KMS-11 (cell line): ENCODE results near the gene ZBTB7C.

ENCODE experiments used
- H2AFZ ChIP-seq: fragments of 200-600 bp; sonication (generic); 2 replicates; pipeline ENCODE4 v1.6.1; 2016; ENCODE audit warnings: antibody characterized with exemption, mixed run types, low read depth
- H3K27ac ChIP-seq: fragments of 200-600 bp; sonication (generic); 2 replicates; pipeline ENCODE4 v1.6.1; 2016; ENCODE audit warnings: mild to moderate bottlenecking, mixed run types
- H3K27me3 ChIP-seq: fragments of 200-600 bp; sonication (generic); 2 replicates; pipeline ENCODE4 v1.6.1; 2017; ENCODE audit warnings: mild to moderate bottlenecking, low read depth, mixed run types, moderate library complexity; ENCODE audit not compliant: insufficient read depth
- H3K36me3 ChIP-seq: fragments of 200-600 bp; sonication (generic); 2 replicates; pipeline ENCODE4 v1.6.1; 2017; ENCODE audit warnings: mild to moderate bottlenecking, mixed run types; ENCODE audit not compliant: insufficient read depth
- H3K4me1 ChIP-seq: fragments of 200-600 bp; sonication (generic); 2 replicates; pipeline ENCODE4 v1.6.1; 2016; ENCODE audit warnings: mild to moderate bottlenecking, low read depth, mixed run types; ENCODE audit not compliant: poor library complexity, severe bottlenecking
- H3K4me2 ChIP-seq: fragments of 200-600 bp; sonication (generic); 2 replicates; pipeline ENCODE4 v1.7.0; 2016; ENCODE audit warnings: mild to moderate bottlenecking, mixed run types
- H3K4me3 ChIP-seq: fragments of 200-600 bp; sonication (generic); IDR thresholded peaks from 2 replicates; pipeline ENCODE4 v1.6.1; 2017; ENCODE audit warnings: low read depth, low read length, mixed read lengths; ENCODE audit not compliant: insufficient read depth
- H3K79me2 ChIP-seq: fragments of 200-600 bp; sonication (generic); 2 replicates; pipeline ENCODE4 v1.6.1; 2016; ENCODE audit warnings: low read depth, mixed run types; ENCODE audit not compliant: insufficient read depth
- H3K9ac ChIP-seq: fragments of 200-600 bp; sonication (generic); 2 replicates; pipeline ENCODE4 v1.6.1; 2016; ENCODE audit warnings: mild to moderate bottlenecking, mixed run types
- H4K20me1 ChIP-seq: fragments of 200-600 bp; sonication (generic); 2 replicates; pipeline ENCODE4 v1.6.1; 2016; ENCODE audit warnings: mild to moderate bottlenecking, mixed run types; ENCODE audit not compliant: insufficient read depth
- TF ChIP-seq, protein P1 (sequence below): fragments of 200-600 bp; sonication (generic); conservative IDR thresholded peaks from 2 replicates; pipeline ENCODE4 v1.6.1; 2017; ENCODE audit warnings: low read depth, mild to moderate bottlenecking, antibody characterized with exemption, low read length, moderate library complexity, mixed read lengths

The ZBTB7C gene

DNA sequence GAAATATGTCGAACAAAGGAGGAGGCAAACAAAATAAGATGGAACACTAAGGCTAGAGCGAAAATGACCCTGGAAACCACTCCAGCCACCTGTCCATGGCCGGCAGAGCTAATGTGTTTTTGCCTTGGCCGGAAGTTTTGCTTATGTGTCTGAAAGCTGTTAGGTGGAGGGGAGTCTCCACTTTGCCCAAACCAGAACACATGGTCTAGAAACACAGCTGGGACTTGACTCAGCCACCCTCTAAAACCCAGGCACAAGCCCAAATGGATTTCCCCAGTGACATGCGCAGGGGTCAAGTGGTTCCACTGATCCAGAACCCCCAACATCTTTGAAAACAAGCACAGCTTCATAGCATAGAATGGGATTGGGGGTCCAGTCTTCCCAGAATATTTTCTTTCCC is 159.3 kb downstream of the ZBTB7C start:
- Histone ChIP-seq H3K27ac (no peak overlapping the region), H2AFZ (no peak overlapping the region), H3K9ac (no peak overlapping the region), H3K4me3 (no peak overlapping the region), H3K79me2 (no peaks in the 10 kb centered on the region), H3K27me3 (no peaks in the 10 kb centered on the region), H3K4me2 (no peak overlapping the region), H4K20me1 (no peaks in the 10 kb centered on the region), H3K4me1 (no peaks in the 10 kb centered on the region), H3K36me3 (no peaks in the 10 kb centered on the region)
- TF ChIP-seq, protein P1, sequence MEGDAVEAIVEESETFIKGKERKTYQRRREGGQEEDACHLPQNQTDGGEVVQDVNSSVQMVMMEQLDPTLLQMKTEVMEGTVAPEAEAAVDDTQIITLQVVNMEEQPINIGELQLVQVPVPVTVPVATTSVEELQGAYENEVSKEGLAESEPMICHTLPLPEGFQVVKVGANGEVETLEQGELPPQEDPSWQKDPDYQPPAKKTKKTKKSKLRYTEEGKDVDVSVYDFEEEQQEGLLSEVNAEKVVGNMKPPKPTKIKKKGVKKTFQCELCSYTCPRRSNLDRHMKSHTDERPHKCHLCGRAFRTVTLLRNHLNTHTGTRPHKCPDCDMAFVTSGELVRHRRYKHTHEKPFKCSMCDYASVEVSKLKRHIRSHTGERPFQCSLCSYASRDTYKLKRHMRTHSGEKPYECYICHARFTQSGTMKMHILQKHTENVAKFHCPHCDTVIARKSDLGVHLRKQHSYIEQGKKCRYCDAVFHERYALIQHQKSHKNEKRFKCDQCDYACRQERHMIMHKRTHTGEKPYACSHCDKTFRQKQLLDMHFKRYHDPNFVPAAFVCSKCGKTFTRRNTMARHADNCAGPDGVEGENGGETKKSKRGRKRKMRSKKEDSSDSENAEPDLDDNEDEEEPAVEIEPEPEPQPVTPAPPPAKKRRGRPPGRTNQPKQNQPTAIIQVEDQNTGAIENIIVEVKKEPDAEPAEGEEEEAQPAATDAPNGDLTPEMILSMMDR = no peak

DNA sequence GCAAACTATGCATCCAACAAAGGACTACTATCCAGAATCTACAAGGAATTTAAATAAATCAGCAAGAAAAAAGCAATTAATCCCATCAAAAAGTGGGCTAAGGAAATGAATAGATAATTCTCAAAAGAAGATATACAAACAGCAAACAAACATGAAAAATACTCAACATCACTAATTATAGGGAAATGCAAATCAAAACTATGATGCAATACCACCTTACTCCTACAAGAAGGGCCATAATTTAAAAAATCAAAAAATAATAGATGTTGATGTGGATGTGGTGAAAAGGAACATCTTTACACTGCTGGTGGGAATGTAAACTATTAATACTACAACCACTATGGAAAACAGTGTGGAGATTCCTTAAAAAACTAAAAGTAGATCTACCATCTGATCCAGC is 164.7 kb downstream of the ZBTB7C start:
- TF ChIP-seq, protein P1 = no peak
- Histone ChIP-seq H3K9ac (no peak overlapping the region), H3K4me2 (no peak overlapping the region), H3K27me3 (no peaks in the 10 kb centered on the region), H3K36me3 (no peaks in the 10 kb centered on the region), H3K27ac (no peak overlapping the region), H3K4me1 (no peaks in the 10 kb centered on the region), H2AFZ (no peak overlapping the region), H4K20me1 (no peaks in the 10 kb centered on the region), H3K4me3 (no peak overlapping the region), H3K79me2 (no peaks in the 10 kb centered on the region)

DNA sequence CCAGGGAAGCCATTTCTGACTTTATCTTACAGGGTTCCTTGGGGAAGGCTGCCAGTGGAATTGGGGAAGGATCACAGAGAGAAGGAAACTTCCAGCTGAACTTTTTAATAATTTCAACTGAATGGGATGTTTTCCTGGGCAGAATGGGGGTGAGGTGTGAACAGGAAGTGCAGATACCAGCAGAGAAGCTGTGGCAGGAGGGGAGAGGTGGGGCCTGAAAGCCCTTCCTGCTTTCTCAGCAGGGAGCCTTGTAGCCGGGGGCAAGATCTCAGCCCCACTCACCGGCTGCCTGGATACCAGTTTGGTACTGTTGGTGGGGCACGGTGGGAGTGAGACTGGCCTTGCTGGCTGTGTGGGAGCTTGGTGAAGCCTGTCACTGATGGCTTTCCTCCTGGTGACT is 170.5 kb downstream of the ZBTB7C start:
- Histone ChIP-seq H2AFZ (no peak overlapping the region), H3K27ac (no peak overlapping the region), H3K36me3 (no peaks in the 10 kb centered on the region), H3K4me3 (no peak overlapping the region), H4K20me1 (no peaks in the 10 kb centered on the region), H3K27me3 (no peaks in the 10 kb centered on the region), H3K4me2 (no peak overlapping the region), H3K9ac (no peak overlapping the region), H3K79me2 (no peaks in the 10 kb centered on the region), H3K4me1 (no peaks in the 10 kb centered on the region)
- TF ChIP-seq, protein P1 = no peak

DNA sequence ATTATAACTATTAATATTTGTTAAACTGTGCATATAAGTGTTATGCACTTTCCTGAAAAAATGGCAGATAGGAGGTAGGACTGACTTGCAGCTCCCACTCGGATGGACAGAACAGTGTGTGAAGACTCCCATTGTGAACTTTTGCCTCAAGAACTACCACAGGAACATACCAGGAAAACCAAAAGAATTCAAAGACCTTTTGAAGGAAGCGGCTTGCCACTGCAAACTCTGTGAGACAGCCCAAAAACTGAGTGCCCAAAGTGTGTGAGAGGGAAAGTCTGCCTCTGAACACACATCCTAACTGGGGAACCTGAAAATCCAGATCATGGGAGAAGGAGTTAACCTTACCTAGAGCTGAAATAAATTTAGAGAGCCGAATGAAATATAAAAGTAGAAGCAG is 171.0 kb downstream of the ZBTB7C start:
- H3K36me3 ChIP-seq = no peaks in the 10 kb centered on the region
- H3K27ac ChIP-seq = no peak overlapping the region
- H3K4me2 ChIP-seq = no peak overlapping the region
- no peak overlapping the region for H3K9ac ChIP-seq
- H3K27me3 ChIP-seq = no peaks in the 10 kb centered on the region
- H2AFZ ChIP-seq = no peak overlapping the region
- H3K4me1 ChIP-seq = no peaks in the 10 kb centered on the region
- H3K4me3 ChIP-seq = no peak overlapping the region
- TF ChIP-seq, protein P1 = no peak
- no peaks in the 10 kb centered on the region for H4K20me1 ChIP-seq
- no peaks in the 10 kb centered on the region for H3K79me2 ChIP-seq
